Stimulated activated CD8-positive, alpha-beta memory T cell treated with anti-CD3 and anti-CD28 coated beads, Interleukin-2, amount 100 ng/mL, for 1 hour (primary cell): ENCODE data around the gene UVRAG.
"Not testable (repeated sequence)": the region's sequence is repeated elsewhere in the genome, so short reads cannot be mapped to it uniquely, and the experiment has no call there.

Experiments
- DNase-seq, 2 donors: peaks; one replicate each; pipeline ENCODE4 v3.0.0-alpha.2; 2020; ENCODE audit warnings: low read depth in 2 of 2

The UVRAG gene

DNA sequence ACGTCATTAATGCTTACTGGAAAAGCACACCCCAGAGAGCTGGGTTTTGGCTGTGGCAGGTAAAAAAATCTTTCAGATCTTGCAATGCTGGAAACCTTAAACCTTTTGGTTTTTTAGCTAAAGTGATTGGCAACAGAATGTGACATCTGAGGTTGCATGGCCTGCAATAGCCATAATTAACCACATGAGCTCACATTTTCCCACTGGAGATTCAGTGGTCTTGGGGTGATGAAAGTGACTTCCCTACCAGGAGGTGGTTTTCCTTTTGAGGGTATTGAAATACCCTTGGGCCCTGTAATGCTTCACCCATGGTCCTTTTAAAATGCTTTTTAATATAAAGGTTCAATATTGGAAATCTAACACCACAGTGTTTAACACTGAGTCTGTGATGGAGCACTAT lies 198.5 kb downstream of the UVRAG start:
- DNase-seq: no peak

DNA sequence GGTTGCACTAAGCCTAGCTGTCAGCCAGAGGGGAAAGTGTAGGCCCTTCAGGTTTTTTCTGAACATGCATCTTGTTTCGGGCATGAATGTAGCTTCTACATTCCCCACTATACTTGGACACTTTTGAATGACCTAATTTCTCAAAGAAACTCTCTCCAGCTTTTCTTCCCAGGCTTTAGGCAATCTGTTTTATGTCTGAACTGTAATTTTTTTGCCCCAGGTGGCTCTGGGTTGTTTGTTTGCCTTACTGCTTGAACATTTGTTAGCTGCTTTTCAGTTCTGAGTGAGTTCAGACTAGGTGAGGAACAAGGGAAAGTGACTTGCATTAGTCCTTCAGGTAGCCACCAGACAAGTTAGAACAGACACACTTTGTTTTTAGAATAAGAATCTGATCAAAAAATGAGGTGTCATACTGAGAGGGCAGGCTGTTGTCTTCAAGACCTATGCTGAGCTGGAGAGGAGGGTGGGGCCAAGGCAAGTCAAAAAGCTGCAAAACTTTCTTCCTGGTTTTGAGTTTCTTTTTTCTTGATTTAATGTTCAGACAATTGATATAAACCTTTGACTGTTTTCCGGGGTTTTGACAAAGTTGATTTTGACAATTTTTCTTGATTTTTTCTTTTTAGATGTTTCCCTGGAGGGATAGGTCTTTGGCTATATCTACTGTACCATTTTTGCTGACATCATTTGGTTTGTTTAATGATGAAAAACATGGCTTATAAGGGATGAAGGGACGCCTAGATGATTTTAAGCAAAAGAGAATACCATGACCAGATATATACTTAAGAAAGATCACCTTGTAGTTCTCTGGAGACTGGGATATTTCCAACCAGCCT lies 208.4 kb downstream of the UVRAG start:
- no peak for DNase-seq

DNA sequence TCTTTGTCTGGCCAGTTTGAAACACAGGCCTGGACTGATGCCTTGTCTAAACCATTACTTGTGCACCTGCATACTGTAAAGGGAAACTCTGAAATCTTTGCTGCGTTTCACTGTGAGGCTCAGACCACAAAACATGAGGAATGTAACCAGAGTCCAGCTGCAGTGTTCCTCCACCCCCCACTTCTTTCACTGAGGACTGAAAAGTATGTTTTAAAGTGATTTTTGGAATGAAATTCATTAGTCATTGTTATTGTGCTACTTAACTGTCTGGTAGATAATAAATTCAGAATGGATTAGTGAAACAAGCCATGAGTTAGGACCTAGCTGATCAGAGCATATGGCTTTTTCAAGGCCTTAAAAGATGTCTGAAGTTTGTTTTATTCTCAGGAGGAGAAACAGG lies 210.1 kb downstream of the UVRAG start:
- DNase-seq: no peak

DNA sequence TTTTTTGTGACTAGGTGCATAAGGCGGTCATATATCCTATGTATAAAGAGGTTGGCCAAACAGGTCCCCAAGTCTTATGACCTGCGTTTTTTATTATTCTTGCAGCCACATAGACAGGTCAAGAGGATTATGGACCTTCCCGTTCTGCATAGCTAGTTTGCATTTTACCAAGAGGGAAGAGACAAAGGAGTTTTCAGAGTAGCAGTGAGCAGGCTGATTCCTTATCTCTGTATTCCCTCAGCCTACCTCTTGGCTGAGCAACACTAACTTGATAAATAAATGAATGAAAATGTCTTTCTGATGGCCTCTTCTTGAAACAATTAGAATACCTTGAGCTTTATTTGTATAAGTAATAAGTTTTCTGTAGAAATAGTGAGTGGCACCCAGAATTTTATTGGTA lies 210.8 kb downstream of the UVRAG start:
- no peak for DNase-seq

DNA sequence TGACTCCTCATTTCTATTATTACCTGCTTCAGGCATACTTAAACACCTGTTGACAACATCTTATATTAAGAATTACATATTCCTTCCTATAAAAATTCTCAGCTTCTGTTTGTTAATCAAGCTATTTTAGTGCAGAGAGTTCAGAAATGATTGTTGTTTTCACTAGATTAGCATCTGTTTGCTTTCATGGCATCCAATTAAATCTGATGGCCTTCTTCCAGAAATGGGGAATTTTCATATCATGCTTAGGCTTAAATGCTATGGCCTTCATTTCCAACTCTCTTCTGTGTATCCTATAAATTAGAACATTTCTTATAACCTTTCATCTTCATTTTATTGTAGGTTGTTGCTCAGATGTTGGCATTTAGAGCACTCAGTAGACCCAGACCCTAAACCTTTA lies 211.3 kb downstream of the UVRAG start:
- no peak for DNase-seq

DNA sequence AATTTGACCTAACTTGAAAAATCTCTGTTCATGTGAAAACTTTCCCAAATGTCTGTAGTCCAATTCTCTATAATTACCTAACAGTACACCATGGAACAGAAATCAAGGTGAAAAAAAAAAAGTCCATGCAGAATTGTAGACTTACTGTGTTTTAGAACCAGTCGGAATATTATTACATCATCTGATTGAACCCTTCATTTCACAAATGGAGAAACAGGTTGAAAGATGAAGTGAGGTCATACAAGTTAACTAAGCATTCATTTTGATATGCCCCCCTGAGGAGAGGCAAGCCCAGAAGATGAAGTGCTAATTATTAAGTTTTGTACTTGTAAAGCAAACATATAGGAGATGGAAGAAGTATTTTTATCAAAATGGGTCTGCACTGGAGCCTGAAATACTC lies 211.9 kb downstream of the UVRAG start:
- no peak for DNase-seq

DNA sequence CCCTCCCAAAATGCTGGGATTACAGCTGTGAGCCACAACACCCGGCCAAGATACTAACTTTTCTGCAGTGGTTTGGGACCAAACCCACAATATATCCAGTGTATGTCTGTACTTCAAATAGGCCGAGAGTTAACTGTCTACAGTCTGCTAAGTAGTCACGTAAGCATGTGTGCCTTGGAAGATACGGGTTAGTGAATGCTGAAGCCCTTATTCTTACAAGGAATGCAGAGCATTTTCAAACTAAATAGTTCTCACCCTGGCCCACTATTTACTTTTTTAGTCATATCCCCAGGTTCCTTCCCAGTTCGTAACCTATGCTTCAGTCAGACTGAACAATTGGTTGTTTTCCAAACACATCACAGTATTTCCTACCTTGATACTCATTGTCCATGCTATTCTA lies 215.3 kb downstream of the UVRAG start:
- no peak for DNase-seq

DNA sequence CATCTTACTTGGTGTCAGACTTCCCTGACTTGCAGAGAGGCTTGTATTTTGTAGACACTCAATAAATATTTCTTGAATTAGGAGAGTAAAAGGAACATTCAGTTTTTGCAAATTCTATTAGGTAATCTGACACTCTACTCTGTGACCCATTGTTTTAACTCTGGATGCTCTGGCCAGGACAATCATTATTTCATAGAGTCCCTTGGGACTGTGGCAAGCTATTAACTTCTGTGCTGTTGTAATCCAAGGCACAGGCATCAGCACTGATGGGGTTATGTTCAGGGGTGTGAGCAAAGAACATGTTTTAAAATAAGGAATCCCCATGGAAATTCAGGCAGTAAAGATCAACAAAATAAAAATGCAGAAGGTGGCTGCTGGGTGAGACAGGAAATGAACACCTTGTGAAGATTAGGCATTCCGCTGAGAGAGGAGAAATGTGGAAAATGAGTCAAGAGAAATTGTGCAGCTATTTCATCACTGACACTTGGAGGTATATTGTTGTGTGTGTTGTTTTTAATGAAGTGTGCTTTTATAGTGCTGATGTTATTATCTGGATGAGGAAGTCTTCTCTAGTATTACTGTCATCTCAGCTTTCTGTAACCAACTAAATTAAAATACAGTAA lies 216.1 kb downstream of the UVRAG start:
- DNase-seq: no peak

DNA sequence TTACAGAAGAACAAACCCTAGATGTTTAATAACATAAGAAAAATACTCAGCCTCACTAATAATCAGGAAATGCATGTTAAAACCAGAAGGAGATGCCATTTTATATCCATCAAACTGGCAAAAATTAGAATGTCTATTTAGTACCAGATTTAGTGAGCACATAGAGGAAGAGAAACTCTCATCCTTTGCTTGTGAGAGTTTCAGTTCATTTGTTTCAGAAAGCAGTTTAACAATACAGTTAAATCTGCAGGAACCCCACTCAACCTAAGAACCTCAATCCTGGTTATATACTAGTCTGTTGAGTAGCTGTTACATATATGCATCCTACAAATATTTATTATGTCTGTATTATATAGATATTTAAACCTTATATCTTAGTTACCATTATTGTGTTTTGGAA lies 218.7 kb downstream of the UVRAG start:
- DNase-seq: no peak

DNA sequence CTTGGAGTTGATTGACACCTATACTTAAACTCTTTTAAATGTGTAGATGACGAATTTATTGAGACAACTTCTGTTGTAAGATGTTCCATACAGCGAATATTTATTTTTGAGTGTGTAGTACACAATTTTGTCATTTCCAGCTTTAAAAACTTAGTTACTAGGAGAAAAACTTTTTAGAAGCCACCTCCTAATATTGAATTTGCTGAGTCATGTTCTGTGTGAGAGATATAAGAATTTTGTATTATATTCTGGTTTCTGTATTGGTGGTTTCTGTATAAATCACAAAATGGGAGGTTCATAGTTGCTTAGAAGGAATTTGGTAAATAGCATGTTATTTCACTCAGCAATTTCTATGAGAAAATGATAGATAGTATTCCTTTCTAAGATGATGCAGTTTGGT lies 220.0 kb downstream of the UVRAG start:
- no peak for DNase-seq

DNA sequence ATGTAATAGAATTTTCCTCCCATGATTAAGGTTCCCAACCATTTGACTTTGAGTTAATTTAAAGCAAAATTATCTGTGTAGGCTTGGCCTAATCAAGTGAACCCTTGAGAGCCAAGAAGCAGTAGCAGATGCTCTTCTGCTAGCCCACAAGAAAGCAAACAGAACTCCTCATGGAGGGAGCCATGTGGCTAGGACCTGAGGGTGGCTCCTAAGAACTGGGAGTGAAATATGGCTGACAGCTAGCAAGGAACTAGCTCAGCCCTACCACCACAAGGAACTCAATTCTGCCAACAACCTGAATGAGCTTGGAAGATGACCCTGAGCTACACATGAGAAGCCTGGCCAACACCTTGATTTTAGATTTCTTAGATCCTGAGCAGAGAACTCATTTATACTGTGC lies 223.6 kb downstream of the UVRAG start:
- no peak for DNase-seq

DNA sequence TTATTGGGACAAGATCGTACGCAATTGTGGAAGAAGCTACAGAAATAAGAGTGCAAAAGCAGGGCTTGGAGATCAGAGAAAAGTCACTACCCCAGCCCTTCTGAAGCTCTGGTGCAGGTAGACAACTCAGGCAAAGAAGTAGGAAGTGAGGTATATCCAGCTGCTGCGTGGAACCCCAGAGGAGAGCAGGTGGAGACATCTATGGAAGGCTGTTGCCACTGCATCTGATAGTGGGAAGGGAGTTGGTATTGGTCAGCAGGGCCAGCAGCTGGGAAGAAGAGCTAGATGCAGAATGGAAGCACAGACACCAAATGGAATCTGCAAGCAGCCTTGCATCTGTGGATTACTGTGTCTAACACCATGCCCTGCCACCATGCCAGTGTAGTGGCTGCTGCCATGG lies 226.2 kb downstream of the UVRAG start:
- DNase-seq: no peak

DNA sequence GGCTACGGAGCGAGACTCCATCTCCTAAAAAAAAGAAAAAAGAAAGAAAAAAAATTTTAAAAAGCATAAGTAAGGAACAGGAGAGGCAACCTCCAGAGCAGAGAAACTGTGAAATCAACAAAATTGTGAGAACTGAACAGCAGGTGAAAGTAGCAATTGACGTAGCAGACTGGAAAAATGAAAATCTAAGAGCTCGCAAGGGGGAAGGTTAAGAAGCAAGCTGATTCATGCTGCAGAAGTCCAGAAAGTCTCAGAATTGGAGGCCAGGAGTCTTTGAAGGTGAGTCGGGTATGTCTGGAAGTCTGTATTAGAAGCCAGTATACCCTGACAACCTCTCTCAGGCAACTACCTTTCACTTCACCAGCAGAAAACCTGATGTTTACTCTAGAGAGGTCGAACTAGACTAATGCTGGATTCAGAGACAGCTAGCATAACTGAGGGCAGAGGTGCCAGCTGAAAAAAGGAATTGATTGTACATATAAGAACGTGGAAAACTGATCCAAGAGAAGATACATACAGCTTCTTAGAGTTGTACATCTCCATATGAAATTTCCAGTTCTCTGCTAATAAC lies 229.8 kb downstream of the UVRAG start:
- DNase-seq: no peak

DNA sequence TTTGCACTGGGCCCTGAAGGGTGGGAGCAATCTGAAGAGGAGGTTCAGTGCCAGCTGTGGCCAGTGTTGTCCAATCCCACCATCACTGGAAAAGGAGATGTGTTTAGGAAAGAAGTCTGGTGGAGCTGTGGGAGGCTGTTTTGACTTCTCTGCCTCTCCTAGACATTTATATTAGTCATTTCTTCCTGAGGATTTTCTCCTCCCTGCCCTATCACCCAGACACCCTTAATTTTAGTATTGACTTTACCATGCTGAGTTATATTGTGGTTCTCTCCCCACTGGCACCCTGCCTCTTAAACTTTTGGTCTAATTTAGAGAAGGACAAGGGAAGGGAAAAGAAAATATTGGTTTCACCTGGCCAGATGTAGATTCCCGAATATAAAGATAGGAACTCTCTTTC lies 232.2 kb downstream of the UVRAG start:
- DNase-seq: no peak

DNA sequence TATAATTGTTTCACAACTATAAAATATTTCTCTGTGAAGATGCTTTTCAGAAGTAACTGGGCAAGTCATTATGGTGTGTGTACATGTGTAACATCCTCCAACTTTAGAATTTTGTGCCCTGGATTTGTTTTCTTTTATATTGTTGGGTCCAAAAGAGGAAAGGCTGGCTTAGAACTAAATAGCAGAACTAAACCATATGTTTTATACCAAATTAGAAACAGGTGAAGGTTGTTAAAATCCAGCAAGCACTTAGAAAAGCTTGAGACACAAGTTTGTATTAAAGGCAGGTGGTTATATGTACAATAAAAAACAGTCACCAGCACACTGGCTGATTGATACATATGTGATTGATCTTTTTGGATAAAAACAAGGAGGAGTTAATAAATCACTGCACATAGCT lies 232.8 kb downstream of the UVRAG start:
- DNase-seq: no peak

DNA sequence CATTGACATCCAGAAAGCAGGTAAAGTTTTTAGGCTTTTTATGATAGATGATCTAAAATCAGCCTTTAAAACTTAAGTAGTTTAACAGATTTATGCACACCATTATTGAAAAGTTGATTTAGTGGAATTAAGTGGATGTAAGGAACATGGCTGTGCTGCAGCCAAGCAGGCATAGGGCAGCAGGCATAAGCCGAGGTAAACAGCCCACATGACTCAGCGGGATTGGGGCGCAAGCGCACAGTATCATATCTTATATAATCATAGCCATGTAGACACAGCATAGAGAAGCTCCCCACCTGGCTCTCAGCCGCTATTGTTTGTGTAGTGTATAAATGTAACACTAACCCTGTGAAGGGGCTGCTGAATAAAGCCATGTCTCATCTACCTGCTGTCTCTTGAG lies 233.8 kb downstream of the UVRAG start:
- DNase-seq: no peak

DNA sequence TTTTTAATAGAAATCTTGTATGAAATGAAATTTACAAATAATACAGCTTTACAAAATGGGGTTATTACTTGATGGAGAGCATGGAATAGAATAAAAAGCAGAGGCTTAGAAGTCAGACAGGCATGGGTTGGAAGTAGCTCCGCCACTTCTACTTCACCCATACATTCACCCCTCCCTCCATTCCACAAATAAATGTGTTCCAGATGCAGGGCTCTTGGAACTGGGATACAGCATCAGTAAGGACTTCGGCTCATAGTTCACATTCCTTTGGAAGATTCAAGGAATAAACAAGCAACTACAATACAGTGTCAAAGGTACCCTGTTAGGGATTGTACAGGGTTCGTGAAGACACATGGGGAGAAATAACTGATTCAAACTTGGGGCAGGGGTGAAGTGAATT lies 234.5 kb downstream of the UVRAG start:
- no peak for DNase-seq

DNA sequence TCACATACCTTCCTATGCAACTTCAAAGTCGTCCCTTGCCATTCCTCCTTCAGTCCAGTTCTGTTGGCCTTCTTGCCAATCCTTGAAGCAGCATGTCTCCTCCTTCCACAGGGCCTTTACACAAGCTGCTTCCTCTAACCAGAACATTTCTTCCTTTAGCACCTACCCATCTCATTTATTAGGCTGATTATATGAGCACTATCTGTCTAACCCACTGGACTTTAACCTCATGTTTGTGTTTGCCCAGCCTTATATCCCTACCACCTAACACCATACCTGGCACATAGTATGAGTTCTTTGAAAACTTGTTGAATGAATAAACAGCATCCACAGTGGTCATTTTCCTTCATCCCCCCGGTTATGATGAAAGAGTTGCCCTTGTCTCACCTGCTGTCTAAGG lies 236.9 kb downstream of the UVRAG start:
- DNase-seq: no peak

DNA sequence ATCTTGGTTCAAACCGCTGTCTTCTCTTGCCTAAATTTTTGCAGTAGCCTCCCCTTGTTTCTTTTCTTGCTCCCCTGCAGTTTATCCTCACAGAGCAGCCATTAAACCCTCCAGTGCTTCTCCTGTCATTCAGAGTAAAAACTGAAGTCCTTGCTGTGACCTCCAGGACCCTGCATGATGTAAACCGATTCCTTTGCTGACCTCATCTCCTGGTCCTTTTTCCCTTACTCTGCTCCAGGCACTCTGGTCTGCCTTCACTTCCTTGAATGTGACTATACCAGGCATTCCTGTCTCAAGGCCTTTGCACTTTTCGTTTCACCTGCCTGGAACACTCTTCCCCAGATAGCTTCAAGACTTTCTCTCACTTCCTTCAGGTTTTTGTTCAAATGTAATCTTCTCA lies 239.3 kb downstream of the UVRAG start:
- DNase-seq: no peak

DNA sequence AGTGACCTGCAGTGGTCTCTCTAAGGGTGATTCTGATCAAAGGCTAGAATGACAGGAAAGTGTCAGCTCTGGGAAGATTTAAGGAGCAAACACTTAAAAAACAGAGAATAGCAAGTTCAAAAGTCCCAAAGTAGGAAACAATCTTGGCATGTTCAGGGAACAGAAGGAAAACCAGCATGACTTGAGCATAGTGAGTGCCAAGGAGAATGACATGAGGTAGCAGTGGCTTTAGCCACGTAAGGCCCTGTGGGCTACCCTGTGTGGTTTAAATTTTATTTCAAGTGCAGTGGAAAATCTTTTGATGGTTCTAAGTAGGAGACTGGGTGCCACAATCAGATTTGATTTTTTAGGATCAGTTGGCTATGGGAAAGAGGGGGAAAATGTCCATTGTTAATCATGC lies 241.9 kb downstream of the UVRAG start:
- no peak for DNase-seq

DNA sequence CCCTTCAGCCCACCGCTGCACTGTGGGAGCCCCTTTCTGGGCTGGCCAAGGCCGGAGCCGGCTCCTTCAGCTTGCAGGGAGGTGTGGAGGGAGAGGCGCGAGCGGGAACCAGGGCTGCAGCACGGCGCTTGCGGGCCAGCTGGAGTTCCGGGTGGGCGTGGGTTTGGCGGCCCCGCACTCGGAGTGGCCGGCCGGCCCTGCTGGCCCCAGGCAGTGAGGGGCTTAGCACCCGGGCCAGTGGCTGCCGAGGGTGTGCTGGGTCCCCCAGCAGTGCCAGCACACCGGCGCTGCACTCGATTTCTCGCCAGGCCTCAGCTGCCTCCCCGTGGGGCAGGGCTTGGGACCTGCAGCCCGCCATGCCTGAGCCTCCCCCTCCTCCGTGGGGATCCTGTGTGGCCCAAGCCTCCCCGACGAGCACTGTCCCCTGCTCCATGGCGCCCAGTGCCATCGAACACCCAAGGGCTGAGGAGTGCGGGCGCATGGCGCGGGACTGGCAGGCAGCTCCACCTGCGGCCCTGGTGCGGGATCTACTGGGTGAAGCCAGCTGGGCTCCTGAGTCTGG lies 245.5 kb downstream of the UVRAG start:
- not testable (repeated sequence) for DNase-seq

DNA sequence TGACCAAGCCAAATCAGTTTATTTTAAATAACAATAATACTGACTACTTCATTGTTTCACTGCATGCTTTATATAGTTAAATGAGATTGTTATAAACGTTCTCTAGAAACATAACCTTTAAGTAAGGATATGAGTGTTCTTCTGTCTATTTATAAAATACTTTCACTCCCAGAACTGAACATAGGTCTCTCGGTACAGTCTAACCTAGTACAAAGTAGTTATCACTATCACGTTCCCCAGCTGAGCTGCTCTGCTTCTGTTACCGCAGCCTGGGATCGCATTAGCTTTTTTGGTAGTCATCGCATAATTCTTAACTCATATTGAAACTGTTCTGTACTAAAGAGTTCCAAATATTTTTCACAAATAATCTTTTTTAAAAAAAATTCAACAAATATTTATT lies 247.7 kb downstream of the UVRAG start:
- DNase-seq: no peak

DNA sequence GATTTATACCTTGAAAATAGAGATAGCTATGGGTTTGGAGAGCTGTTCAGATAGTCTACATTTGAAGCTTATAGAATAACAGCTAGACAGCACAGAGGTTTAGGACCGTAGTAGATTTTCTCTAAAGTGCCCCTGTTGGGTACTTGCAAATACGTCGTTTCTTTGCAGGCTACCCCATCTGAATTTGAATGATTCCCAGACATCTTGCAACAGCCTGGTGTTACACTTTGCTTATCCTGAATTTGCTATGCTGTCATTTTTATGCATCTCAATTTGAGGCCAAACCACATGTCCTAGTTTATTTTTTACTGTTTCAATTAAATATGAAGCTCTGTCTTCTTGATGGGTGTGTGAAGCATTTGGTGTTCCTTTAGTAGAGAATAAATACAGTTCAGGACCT lies 249.2 kb downstream of the UVRAG start:
- DNase-seq: no peak
